OCI-LY1 (cell line): ENCODE measurements around the gene RCAN2.

ENCODE experiments used
- H2AFZ ChIP-seq: fragments of 200-600 bp; sonication (generic), shearing (Covaris generic); 2 replicates; pipeline ENCODE4 v1.6.0; 2014; ENCODE audit warnings: antibody characterized with exemption, mild to moderate bottlenecking, low read length
- H3F3A ChIP-seq: fragments of 200-600 bp; sonication (generic), shearing (Covaris generic); 2 replicates; pipeline ENCODE4 v1.6.0; 2014; ENCODE audit warnings: mild to moderate bottlenecking, antibody characterized with exemption, low read length, moderate library complexity; ENCODE audit not compliant: insufficient read depth
- H3K27ac ChIP-seq: fragments of 200-600 bp; sonication (generic); 2 replicates; pipeline ENCODE4 v1.5.1; 2014; ENCODE audit warnings: low read length, mixed run types, mild to moderate bottlenecking, low read depth; ENCODE audit not compliant: poor library complexity, severe bottlenecking
- H3K27me3 ChIP-seq: fragments of 200-600 bp; sonication (generic); 2 replicates; pipeline ENCODE4 v1.6.0; 2014; ENCODE audit warnings: antibody characterized with exemption, mild to moderate bottlenecking, low read length, moderate library complexity; ENCODE audit not compliant: insufficient read depth
- H3K36me3 ChIP-seq: fragments of 200-600 bp; sonication (generic); 2 replicates; pipeline ENCODE4 v1.6.1; 2014; ENCODE audit warnings: mild to moderate bottlenecking, antibody characterized with exemption, low read length, moderate library complexity, mixed read lengths; ENCODE audit not compliant: insufficient read depth
- H3K4me1 ChIP-seq: fragments of 200-600 bp; sonication (generic); 2 replicates; pipeline ENCODE4 v1.5.1; 2014; ENCODE audit warnings: mild to moderate bottlenecking, low read length, moderate library complexity; ENCODE audit not compliant: insufficient read depth, severe bottlenecking
- H3K4me2 ChIP-seq: fragments of 200-600 bp; sonication (generic), shearing (Covaris generic); 2 replicates; pipeline ENCODE4 v1.6.1; 2014; ENCODE audit warnings: low read length
- H3K4me3 ChIP-seq: fragments of 200-600 bp; sonication (generic); 2 replicates; pipeline ENCODE4 v1.5.1; 2014; ENCODE audit warnings: low read length, low read depth, mild to moderate bottlenecking, mixed read lengths; ENCODE audit not compliant: poor library complexity, severe bottlenecking
- H3K79me2 ChIP-seq: fragments of 200-600 bp; shearing (Covaris generic); 2 replicates; pipeline ENCODE4 v1.6.1; 2016; ENCODE audit warnings: mixed run types, low read length, mixed read lengths; ENCODE audit not compliant: insufficient read depth
- H3K9ac ChIP-seq: fragments of 200-600 bp; sonication (generic), shearing (Covaris generic); 2 replicates; pipeline ENCODE4 v1.6.1; 2014; ENCODE audit warnings: mild to moderate bottlenecking, low read length, mixed read lengths
- H3K9me2 ChIP-seq: fragments of 200-600 bp; sonication (generic), shearing (Covaris generic); 2 replicates; pipeline ENCODE4 v1.6.1; 2014; ENCODE audit warnings: low read depth, mild to moderate bottlenecking, low read length, mixed read lengths
- H3K9me3 ChIP-seq: fragments of 200-600 bp; shearing (Covaris generic); 2 replicates; pipeline ENCODE4 v1.6.1; 2014; ENCODE audit warnings: low read length, mixed read lengths
- H4K20me1 ChIP-seq: fragments of 200-600 bp; sonication (generic), shearing (Covaris generic); 2 replicates; pipeline ENCODE4 v1.6.0; 2016; ENCODE audit warnings: mild to moderate bottlenecking, low read length; ENCODE audit not compliant: insufficient read depth
- CTCF ChIP-seq: fragments of 200-600 bp; sonication (generic), shearing (Covaris generic); IDR thresholded peaks from 2 replicates; pipeline ENCODE4 v1.5.1; 2017; ENCODE audit warnings: mild to moderate bottlenecking, antibody characterized with exemption, low read length, moderate library complexity, mixed read lengths
- EZH2 ChIP-seq: fragments of 200-600 bp; sonication (generic), shearing (Covaris generic); IDR thresholded peaks from 2 replicates; pipeline ENCODE4 v1.8.0; 2017; ENCODE audit warnings: borderline replicate concordance, mixed run types, mild to moderate bottlenecking, antibody characterized with exemption, low read length, moderate library complexity, mixed read lengths

RCAN2 gene

GRCh38 chr6:46327779-46328178 lies 163.5 kb downstream of the RCAN2 start:
- no peak overlapping the region for H3K9ac ChIP-seq
- H3K4me2 ChIP-seq = no peak overlapping the region
- no peaks in the 10 kb centered on the region for H3K79me2 ChIP-seq
- H3K4me1 ChIP-seq = no peaks in the 10 kb centered on the region
- no peaks in the 10 kb centered on the region for H3F3A ChIP-seq
- no peaks in the 10 kb centered on the region for H3K9me2 ChIP-seq
- no peaks in the 10 kb centered on the region for H4K20me1 ChIP-seq
- no peak overlapping the region for H3K4me3 ChIP-seq
- no peak for TF ChIP-seq CTCF
- TF ChIP-seq EZH2 = no peak
- no peaks in the 10 kb centered on the region for H3K9me3 ChIP-seq
- no peaks in the 10 kb centered on the region for H3K36me3 ChIP-seq
- H2AFZ ChIP-seq = no peak overlapping the region
- H3K27me3 ChIP-seq = no peaks in the 10 kb centered on the region
- H3K27ac ChIP-seq = no peak overlapping the region

- TF ChIP-seq CTCF (no peak), EZH2 (no peak)
- Histone ChIP-seq H3K27me3 (no peaks in the 10 kb centered on the region), H3K9me3 (no peaks in the 10 kb centered on the region), H3K4me2 (no peak overlapping the region), H3K4me3 (no peak overlapping the region), H3K4me1 (no peaks in the 10 kb centered on the region), H3K9ac (no peak overlapping the region), H3F3A (no peaks in the 10 kb centered on the region), H4K20me1 (no peaks in the 10 kb centered on the region), H3K27ac (no peak overlapping the region), H3K79me2 (no peaks in the 10 kb centered on the region), H2AFZ (no peak overlapping the region), H3K9me2 (no peaks in the 10 kb centered on the region), H3K36me3 (no peaks in the 10 kb centered on the region)
Measured at GRCh38 chr6:46325561-46326530, 165.4 kb downstream of the RCAN2 start.

- Histone ChIP-seq H4K20me1 (no peaks in the 10 kb centered on the region), H3K4me3 (no peak overlapping the region), H3K4me1 (no peaks in the 10 kb centered on the region), H3K27me3 (no peaks in the 10 kb centered on the region), H3K4me2 (no peak overlapping the region), H3K79me2 (no peaks in the 10 kb centered on the region), H3K9ac (no peak overlapping the region), H3K36me3 (no peaks in the 10 kb centered on the region), H2AFZ (no peak overlapping the region), H3K27ac (no peak overlapping the region), H3K9me3 (no peaks in the 10 kb centered on the region), H3F3A (no peaks in the 10 kb centered on the region), H3K9me2 (no peaks in the 10 kb centered on the region)
- TF ChIP-seq CTCF (no peak), EZH2 (no peak)
Measured at GRCh38 chr6:46324706-46325105, 166.5 kb downstream of the RCAN2 start.
